ENCODE data around the gene POLR2A.

DNA sequence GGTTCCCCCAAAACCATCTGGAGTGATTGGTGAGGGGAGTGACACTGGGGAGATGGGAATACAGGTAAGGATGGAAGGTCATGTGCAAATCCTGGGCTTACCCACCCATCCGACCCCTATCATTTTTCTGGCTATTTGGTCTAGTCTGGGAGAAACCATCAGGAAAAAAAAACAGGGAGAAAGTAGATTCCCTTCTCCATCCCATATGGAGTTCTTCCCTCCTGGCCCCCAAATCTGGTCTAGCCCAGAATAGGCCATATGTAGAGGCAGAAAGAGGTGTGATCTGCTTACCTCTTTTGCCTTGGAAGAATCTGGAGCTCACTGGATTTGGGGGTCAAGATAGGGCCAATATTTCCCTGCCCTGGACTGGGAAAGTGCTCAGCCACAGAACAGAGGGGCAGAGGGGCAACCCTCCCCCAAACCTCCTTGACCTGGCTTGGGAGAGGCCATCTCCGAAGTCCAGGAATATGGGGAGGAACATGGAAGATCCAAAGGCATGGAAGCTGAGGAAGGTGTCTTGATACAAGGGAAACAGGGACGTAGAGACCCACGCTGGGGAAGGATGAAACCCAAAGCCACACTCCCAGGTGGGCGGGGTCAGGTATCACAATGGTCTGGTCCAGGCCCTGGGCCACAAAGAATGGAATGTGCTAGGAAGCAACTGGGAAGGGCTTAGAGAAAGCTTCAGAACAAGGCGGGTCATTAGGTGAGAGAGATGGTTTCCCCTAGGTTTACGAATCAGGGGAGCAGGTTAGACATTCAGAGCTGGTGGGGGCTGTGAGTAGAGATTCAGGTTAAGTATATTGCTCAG, 23.1 kb upstream of the POLR2A start:
- TF ChIP-seq, protein P1, sequence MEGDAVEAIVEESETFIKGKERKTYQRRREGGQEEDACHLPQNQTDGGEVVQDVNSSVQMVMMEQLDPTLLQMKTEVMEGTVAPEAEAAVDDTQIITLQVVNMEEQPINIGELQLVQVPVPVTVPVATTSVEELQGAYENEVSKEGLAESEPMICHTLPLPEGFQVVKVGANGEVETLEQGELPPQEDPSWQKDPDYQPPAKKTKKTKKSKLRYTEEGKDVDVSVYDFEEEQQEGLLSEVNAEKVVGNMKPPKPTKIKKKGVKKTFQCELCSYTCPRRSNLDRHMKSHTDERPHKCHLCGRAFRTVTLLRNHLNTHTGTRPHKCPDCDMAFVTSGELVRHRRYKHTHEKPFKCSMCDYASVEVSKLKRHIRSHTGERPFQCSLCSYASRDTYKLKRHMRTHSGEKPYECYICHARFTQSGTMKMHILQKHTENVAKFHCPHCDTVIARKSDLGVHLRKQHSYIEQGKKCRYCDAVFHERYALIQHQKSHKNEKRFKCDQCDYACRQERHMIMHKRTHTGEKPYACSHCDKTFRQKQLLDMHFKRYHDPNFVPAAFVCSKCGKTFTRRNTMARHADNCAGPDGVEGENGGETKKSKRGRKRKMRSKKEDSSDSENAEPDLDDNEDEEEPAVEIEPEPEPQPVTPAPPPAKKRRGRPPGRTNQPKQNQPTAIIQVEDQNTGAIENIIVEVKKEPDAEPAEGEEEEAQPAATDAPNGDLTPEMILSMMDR (IDR thresholded peaks at IDR 0.05): no peak
- no peak for TF ChIP-seq POLR2A (IDR thresholded peaks at IDR 0.05)

All from uterus (tissue), 2 donors.